CD4-positive, alpha-beta T cell (primary cell): ENCODE results near the gene RRP1B. TPM values are rescaled to one million over a fixed set of nuclear protein-coding genes. Genes with fewer than 3 reads are reported as not detected.
"Not testable (repeated sequence)": the region's sequence is repeated elsewhere in the genome, so short reads cannot be mapped to it uniquely, and the experiment has no call there.

Source experiments
- ATAC-seq: fragments of 200-7000 bp; cut with Tn5 transposase; one replicate; pipeline ENCODE4 v1.10.0; 2022; ENCODE audit warnings: mild to moderate bottlenecking; ENCODE audit not compliant: poor library complexity
- CTCF ChIA-PET: fragments of 350-600 bp; sonication (Branson Sonifier 250); formaldehyde crosslinking; loops from one replicate; lab custom pipeline; 2021; ENCODE audit warnings: antibody characterized with exemption, inconsistent platforms; lab: Charles Lee
- POLR2A ChIA-PET: fragments of 350-600 bp; sonication (Branson Sonifier 250); formaldehyde crosslinking; loops from one replicate; lab custom pipeline; 2021; ENCODE audit warnings: antibody characterized with exemption, inconsistent platforms; lab: Charles Lee
- DNase-seq, 14 experiments: peaks; one replicate each; pipeline ENCODE4 v3.0.0-alpha.2; 2013 to 2020; ENCODE audit warnings: mixed read lengths in 2 of 14
- H3K27ac ChIP-seq, 2 donors: one replicate each; pipeline versions ENCODE4 v1.5.1 to v1.7.0; 2013; ENCODE audit warnings: low read length in 2 of 2, low read depth in 1 of 2, mild to moderate bottlenecking in 1 of 2
- H3K27me3 ChIP-seq, 2 experiments: 1 replicate in 1 of 2; 2 replicates in 1 of 2; pipeline versions ENCODE4 v1.6.1 to v1.7.0; 2013; ENCODE audit warnings: low read length in 2 of 2, control low read depth in 1 of 2, mild to moderate bottlenecking in 1 of 2, moderate library complexity in 1 of 2; ENCODE audit not compliant: insufficient read depth in 2 of 2, control insufficient read depth in 1 of 2
- H3K36me3 ChIP-seq: one replicate; pipeline ENCODE4 v1.6.1; 2013; ENCODE audit warnings: low read length, control low read depth; ENCODE audit not compliant: insufficient read depth
- H3K4me1 ChIP-seq: one replicate; pipeline ENCODE4 v1.6.1; 2013; ENCODE audit warnings: low read length, control low read depth; ENCODE audit not compliant: insufficient read depth
- H3K4me3 ChIP-seq: one replicate; pipeline ENCODE4 v1.5.1; 2013; ENCODE audit warnings: mild to moderate bottlenecking, low read length, moderate library complexity
- H3K9me3 ChIP-seq, 2 experiments: 1 replicate in 1 of 2; 2 replicates in 1 of 2; pipeline versions ENCODE4 v1.6.1 to v1.7.0; 2013; ENCODE audit warnings: low read length in 2 of 2, mild to moderate bottlenecking in 2 of 2, control low read depth in 1 of 2, moderate library complexity in 1 of 2; ENCODE audit not compliant: control insufficient read depth in 1 of 2, insufficient read depth in 1 of 2
- H3K27ac Mint-ChIP-seq: one replicate; pipeline ENCODE4 v1.8.0; 2020; ENCODE audit warnings: mixed read lengths
- H3K27me3 Mint-ChIP-seq: one replicate; pipeline ENCODE4 v1.8.0; 2021; ENCODE audit warnings: mixed read lengths
- H3K36me3 Mint-ChIP-seq: one replicate; pipeline ENCODE4 v1.8.0; 2021; ENCODE audit warnings: low read depth, mixed read lengths
- H3K4me1 Mint-ChIP-seq: one replicate; pipeline ENCODE4 v1.8.0; 2021; ENCODE audit warnings: low read depth, mixed read lengths
- H3K4me3 Mint-ChIP-seq: one replicate; pipeline ENCODE4 v1.8.0; 2020; ENCODE audit warnings: mild to moderate bottlenecking, mixed read lengths
- H3K9me3 Mint-ChIP-seq: one replicate; pipeline ENCODE4 v1.8.0; 2020; ENCODE audit warnings: mixed read lengths
- intact Hi-C, 2 experiments: fragments of 100-400 bp; cut with DNase I in 1 of 2; cut with micrococcal nuclease in 1 of 2; formaldehyde crosslinking; loops; one replicate each; pipeline versions ENCODE4 v1.15.1 to v1.9.0; 2023 to 2025; cut with DNase I, micrococcal nuclease
- total RNA-seq, 174 experiments: library from RNA in 2 of 174; stranded (reverse) in 2 of 174; gene quantifications; one replicate each; pipeline ENCODE4 v1.2.3 and lab custom pipeline; 2021 to 2026
- TF ChIP-seq, protein P1 (sequence below): fragments of 200-600 bp; IDR thresholded peaks from one replicate; pipeline ENCODE4 v1.8.0; 2022; ENCODE audit warnings: antibody characterized with exemption, mild to moderate bottlenecking

RRP1B gene
- total RNA-seq, 2 experiments from 2014 or later, result 18.6 to 19.2 TPM

DNA sequence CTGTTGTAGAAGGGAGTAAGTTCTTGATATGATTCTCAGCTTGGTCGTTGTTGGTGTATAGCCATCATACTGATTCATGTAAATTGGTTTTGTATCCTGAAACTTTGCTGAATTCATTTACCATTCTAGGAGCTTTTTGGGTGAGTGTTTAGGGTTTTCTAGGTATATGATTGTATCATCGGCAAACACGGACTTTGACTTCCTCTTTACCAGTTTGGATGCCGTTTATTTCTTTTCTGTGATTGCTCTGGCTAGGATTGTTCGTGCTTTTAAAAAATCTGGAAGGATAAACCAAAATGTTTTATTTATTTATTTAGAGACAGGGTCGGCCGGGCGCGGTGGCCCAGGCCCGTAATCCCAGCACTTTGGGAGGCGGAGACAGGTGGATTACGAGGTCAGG lies 20.6 kb downstream of the RRP1B start:
- Histone ChIP-seq H3K27me3 (no peaks in the 10 kb centered on the region), H3K9me3 (no peaks in the 10 kb centered on the region), H3K4me1 (no peaks in the 10 kb centered on the region), H3K27ac (no peak overlapping the region), H3K4me3 (no peak overlapping the region), H3K36me3 (peaks cover 76% of the 10 kb centered on the region)
- Mint-ChIP-seq H3K9me3 (no peaks in the 10 kb centered on the region), H3K4me1 (peaks cover 5% of the 10 kb centered on the region), H3K27ac (no peak overlapping the region), H3K4me3 (no peak overlapping the region), H3K36me3 (peaks cover 79% of the 10 kb centered on the region), H3K27me3 (no peaks in the 10 kb centered on the region)
- ChIA-PET POLR2A (no interaction called here), CTCF (no interaction called here)
- ATAC-seq (no peak), DNase-seq (no peak)
- TF ChIP-seq, protein P1, sequence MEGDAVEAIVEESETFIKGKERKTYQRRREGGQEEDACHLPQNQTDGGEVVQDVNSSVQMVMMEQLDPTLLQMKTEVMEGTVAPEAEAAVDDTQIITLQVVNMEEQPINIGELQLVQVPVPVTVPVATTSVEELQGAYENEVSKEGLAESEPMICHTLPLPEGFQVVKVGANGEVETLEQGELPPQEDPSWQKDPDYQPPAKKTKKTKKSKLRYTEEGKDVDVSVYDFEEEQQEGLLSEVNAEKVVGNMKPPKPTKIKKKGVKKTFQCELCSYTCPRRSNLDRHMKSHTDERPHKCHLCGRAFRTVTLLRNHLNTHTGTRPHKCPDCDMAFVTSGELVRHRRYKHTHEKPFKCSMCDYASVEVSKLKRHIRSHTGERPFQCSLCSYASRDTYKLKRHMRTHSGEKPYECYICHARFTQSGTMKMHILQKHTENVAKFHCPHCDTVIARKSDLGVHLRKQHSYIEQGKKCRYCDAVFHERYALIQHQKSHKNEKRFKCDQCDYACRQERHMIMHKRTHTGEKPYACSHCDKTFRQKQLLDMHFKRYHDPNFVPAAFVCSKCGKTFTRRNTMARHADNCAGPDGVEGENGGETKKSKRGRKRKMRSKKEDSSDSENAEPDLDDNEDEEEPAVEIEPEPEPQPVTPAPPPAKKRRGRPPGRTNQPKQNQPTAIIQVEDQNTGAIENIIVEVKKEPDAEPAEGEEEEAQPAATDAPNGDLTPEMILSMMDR, result no peak
- intact Hi-C loops, result loop anchor here in 1 of 2 experiments (10.0 kb wide), 1 partner anchor 65 kb away; no protein-coding TSS in a partner anchor

DNA sequence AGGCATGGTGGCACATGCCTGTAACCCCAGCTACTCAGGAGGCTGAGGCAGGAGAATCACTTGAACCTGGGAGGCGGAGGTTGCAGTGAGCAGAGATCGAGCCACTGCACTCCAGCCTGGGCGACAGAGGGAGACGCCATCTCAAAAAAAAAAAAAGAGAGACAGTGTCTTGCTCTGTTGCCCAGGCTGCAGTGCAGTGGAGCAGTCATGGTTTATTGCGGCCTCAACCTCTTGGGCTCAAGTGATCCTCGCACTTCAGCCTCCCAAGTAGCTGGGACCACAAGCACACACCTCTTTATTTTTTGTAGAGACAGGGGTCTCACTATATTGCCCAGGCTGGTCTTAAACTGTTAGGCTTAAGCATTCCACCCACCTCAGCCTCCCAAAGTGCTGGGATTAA lies 21.1 kb downstream of the RRP1B start:
- H3K27me3 Mint-ChIP-seq, H3K9me3 Mint-ChIP-seq, H3K4me1 Mint-ChIP-seq, H3K9me3 ChIP-seq, H3K27ac Mint-ChIP-seq, H3K27ac ChIP-seq, H3K4me3 ChIP-seq, POLR2A ChIA-PET, ATAC-seq, H3K27me3 ChIP-seq, DNase-seq, CTCF ChIA-PET, H3K4me3 Mint-ChIP-seq, H3K4me1 ChIP-seq: not testable (repeated sequence)
- peaks cover 79% of the 10 kb centered on the region for H3K36me3 Mint-ChIP-seq
- intact Hi-C loops, result loop anchor here in 1 of 2 experiments (10.0 kb wide), 1 partner anchor 64 kb away; no protein-coding TSS in a partner anchor
- H3K36me3 ChIP-seq, result peaks cover 76% of the 10 kb centered on the region

DNA sequence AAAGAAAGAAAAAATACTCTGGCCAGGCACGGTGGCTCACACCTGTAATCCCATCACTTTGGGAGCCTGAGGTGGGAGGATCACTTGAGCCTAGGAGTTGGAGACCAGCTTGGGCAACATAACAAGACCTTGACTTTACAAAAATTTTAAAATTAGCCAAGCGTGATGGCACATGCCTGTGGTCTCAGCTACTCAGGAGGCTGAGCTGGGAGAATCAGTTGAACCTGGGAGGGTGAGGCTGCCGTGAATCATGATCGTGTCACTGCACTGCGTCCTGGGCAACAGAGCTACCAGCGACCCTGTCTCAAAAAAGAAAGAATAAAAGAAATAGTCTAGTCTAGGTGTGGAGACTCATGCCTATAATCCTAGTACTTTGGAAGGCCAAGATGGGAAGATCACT lies 22.3 kb downstream of the RRP1B start:
- no peak overlapping the region for H3K4me3 Mint-ChIP-seq
- ChIA-PET POLR2A (no interaction called here), CTCF (no interaction called here)
- H3K27me3 ChIP-seq, result no peaks in the 10 kb centered on the region
- H3K27ac ChIP-seq, result no peak overlapping the region
- H3K27me3 Mint-ChIP-seq, result no peaks in the 10 kb centered on the region
- H3K36me3 Mint-ChIP-seq, result peaks cover 79% of the 10 kb centered on the region
- H3K36me3 ChIP-seq, result peaks cover 77% of the 10 kb centered on the region
- DNase-seq (no peak), ATAC-seq (no peak)
- no peak overlapping the region for H3K27ac Mint-ChIP-seq
- TF ChIP-seq, protein P1, result no peak
- H3K4me1 Mint-ChIP-seq, result peaks cover 5% of the 10 kb centered on the region
- no peaks in the 10 kb centered on the region for H3K4me1 ChIP-seq
- no peaks in the 10 kb centered on the region for H3K9me3 ChIP-seq
- no peak overlapping the region for H3K4me3 ChIP-seq
- intact Hi-C loops, result loop anchor here in 1 of 2 experiments (10.0 kb wide), 1 partner anchor 63 kb away; no protein-coding TSS in a partner anchor
- H3K9me3 Mint-ChIP-seq, result no peaks in the 10 kb centered on the region

DNA sequence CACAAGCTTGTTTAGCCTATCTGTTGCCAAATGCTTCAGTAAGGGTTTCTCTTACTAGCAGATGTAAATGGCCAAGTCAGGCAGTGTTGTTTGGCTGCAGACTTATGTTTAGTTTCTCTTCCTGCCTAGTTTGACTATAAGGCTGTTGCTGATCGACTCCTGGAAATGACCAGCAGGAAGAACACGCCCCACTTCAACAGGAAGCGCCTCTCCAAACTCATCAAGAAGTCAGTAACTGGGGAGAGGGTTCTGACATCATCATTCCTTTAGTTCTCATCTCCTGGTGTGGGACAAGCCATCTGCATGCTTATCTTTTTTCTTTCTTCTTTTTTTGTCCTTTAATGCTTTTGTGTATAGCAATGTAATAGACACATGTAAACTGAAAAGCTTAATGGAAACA lies 25.1 kb downstream of the RRP1B start:
- ATAC-seq, result no peak
- no peak overlapping the region for H3K27ac Mint-ChIP-seq
- peaks cover 5% of the 10 kb centered on the region for H3K4me1 Mint-ChIP-seq
- no peak overlapping the region for H3K27ac ChIP-seq
- POLR2A ChIA-PET, result no interaction called here
- TF ChIP-seq, protein P1, result no peak
- CTCF ChIA-PET, result no interaction called here
- intact Hi-C loops, result loop anchor here in 1 of 2 experiments (10.0 kb wide), 1 partner anchor 60 kb away; no protein-coding TSS in a partner anchor
- H3K4me1 ChIP-seq, result no peaks in the 10 kb centered on the region
- H3K9me3 Mint-ChIP-seq, result no peaks in the 10 kb centered on the region
- H3K9me3 ChIP-seq, result no peaks in the 10 kb centered on the region
- H3K4me3 Mint-ChIP-seq, result no peak overlapping the region
- H3K36me3 ChIP-seq, result peaks cover 89% of the 10 kb centered on the region
- H3K4me3 ChIP-seq, result no peak overlapping the region
- H3K27me3 Mint-ChIP-seq, result no peaks in the 10 kb centered on the region
- H3K36me3 Mint-ChIP-seq, result peaks cover 72% of the 10 kb centered on the region
- no peak for DNase-seq
- H3K27me3 ChIP-seq, result no peaks in the 10 kb centered on the region
